ENCODE data around the gene ADGRA1.

The ADGRA1 gene

GRCh38 chr10:133058331-133059092, 29.2 kb upstream of the ADGRA1 start:
- DNase-seq, result no peak

- DNase-seq, result no peak
Observed at GRCh38 chr10:133059093-133059470, 28.6 kb upstream of the ADGRA1 start.

- no peak for DNase-seq
Observed at GRCh38 chr10:133059571-133059970, 28.2 kb upstream of the ADGRA1 start.

GRCh38 chr10:133060022-133060421, 27.7 kb upstream of the ADGRA1 start:
- DNase-seq, result no peak

- no peak for DNase-seq
Observed at GRCh38 chr10:133060466-133060865, 27.3 kb upstream of the ADGRA1 start.

GRCh38 chr10:133060881-133061280, 26.8 kb upstream of the ADGRA1 start:
- DNase-seq, result no peak

- no peak for DNase-seq
Observed at GRCh38 chr10:133061296-133062038, 26.3 kb upstream of the ADGRA1 start.

- DNase-seq, result no peak
Observed at GRCh38 chr10:133062085-133062484, 25.6 kb upstream of the ADGRA1 start.

- no peak for DNase-seq
Observed at GRCh38 chr10:133062635-133063034, 25.1 kb upstream of the ADGRA1 start.

- DNase-seq, result no peak
Observed at GRCh38 chr10:133067149-133068105, 20.3 kb upstream of the ADGRA1 start.

GRCh38 chr10:133068111-133069032, 19.4 kb upstream of the ADGRA1 start:
- no peak for DNase-seq

GRCh38 chr10:133069033-133069525, 18.6 kb upstream of the ADGRA1 start:
- DNase-seq, result no peak

GRCh38 chr10:133070405-133070804, 17.3 kb upstream of the ADGRA1 start:
- no peak for DNase-seq

GRCh38 chr10:133070810-133071209, 16.9 kb upstream of the ADGRA1 start:
- DNase-seq, result no peak

GRCh38 chr10:133071733-133072132, 16.0 kb upstream of the ADGRA1 start:
- DNase-seq, result no peak

GRCh38 chr10:133072196-133072595, 15.5 kb upstream of the ADGRA1 start:
- DNase-seq, result no peak

- DNase-seq, result no peak
Observed at GRCh38 chr10:133072720-133073390, 14.9 kb upstream of the ADGRA1 start.

GRCh38 chr10:133075346-133076137, 12.2 kb upstream of the ADGRA1 start:
- no peak for DNase-seq

GRCh38 chr10:133076274-133077038, 11.3 kb upstream of the ADGRA1 start:
- DNase-seq, result no peak
